NCI-H510A treated with DMSO at 0.1 percent for 48 hours (cell line): ENCODE measurements around the gene INTS4.
"Not testable (repeated sequence)": the region's sequence is repeated elsewhere in the genome, so short reads cannot be mapped to it uniquely, and the experiment has no call there.

Experiments
- DNase-seq: peaks from one replicate; lab custom pipeline; 2025; lab: John Stamatoyannopoulos, UW

The INTS4 gene

GRCh38 chr11:77878247-77878646 is 116.2 kb downstream of the INTS4 start:
- DNase-seq = not testable (repeated sequence)

- DNase-seq = no peak
Observed at GRCh38 chr11:77876045-77876444, 118.4 kb downstream of the INTS4 start.

GRCh38 chr11:77874206-77874605 is 120.3 kb downstream of the INTS4 start:
- no peak for DNase-seq

- DNase-seq = no peak
Observed at GRCh38 chr11:77873345-77873744, 121.1 kb downstream of the INTS4 start.

- DNase-seq = no peak
Observed at GRCh38 chr11:77871855-77872254, 122.6 kb downstream of the INTS4 start.

GRCh38 chr11:77868744-77869143 is 125.7 kb downstream of the INTS4 start:
- DNase-seq = no peak

GRCh38 chr11:77866336-77866735 is 128.1 kb downstream of the INTS4 start:
- DNase-seq = no peak

GRCh38 chr11:77865805-77866204 is 128.7 kb downstream of the INTS4 start:
- no peak for DNase-seq

- DNase-seq = not testable (repeated sequence)
Observed at GRCh38 chr11:77861444-77861843, 133.0 kb downstream of the INTS4 start.

- not testable (repeated sequence) for DNase-seq
Observed at GRCh38 chr11:77857906-77858457, 136.5 kb downstream of the INTS4 start.

- no peak for DNase-seq
Observed at GRCh38 chr11:77854838-77855237, 139.6 kb downstream of the INTS4 start.

GRCh38 chr11:77851503-77851902 is 143.0 kb downstream of the INTS4 start:
- no peak for DNase-seq

GRCh38 chr11:77843700-77844099 is 150.8 kb downstream of the INTS4 start:
- not testable (repeated sequence) for DNase-seq

GRCh38 chr11:77842441-77843121 is 151.9 kb downstream of the INTS4 start:
- no peak for DNase-seq

GRCh38 chr11:77833302-77833701 is 161.2 kb downstream of the INTS4 start:
- DNase-seq = no peak

GRCh38 chr11:77828926-77829325 is 165.5 kb downstream of the INTS4 start:
- no peak for DNase-seq
